GM19025 (cell line): ENCODE data around the gene RNASE4.

Experiments used
- ATAC-seq: cut with Tn5 transposase; IDR thresholded peaks from one replicate; pipeline ENCODE4 v1.9.1; 2021; ENCODE audit warnings: mild to moderate bottlenecking, low read depth, moderate library complexity; ENCODE audit not compliant: unreplicated experiment

The RNASE4 gene

DNA sequence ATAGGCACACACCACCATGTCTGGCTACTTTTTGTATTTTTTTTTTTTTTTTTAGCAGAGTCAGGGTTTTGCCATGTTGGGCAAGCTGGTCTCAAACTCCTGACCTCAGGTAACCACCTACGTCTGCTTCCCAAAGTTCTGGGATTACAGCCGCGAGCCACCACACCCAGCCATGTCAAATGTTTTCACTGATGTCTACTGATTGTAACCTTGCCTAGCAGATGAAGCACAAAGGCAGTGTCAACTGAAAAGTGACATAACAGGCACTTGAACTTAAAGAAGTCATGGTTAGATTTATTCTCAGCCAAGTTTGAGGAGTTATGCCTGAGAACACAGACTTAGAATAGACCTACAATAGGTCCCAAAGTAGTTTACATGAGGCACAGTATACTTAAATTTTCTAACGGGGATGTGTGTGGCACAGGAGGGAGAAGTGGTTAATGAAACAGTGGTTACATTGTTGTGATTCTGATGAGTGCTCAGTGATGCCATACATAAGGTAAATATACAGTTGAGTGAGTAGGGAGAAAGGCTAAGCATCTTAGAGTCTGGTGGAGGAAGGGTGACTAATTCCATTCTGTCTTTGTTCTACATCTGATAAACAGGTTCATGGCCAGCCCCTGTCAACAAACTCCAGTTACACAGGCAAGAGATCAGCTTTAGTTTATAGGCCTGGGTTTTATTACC, 12.6 kb upstream of the RNASE4 start:
- no peak for ATAC-seq

- ATAC-seq = peak; percentile 55
Observed at GRCh38 chr14:20675669-20676068, 8.7 kb upstream of the RNASE4 start.

GRCh38 chr14:20676072-20676471, 8.3 kb upstream of the RNASE4 start:
- no peak for ATAC-seq

GRCh38 chr14:20679907-20680306, 4.5 kb upstream of the RNASE4 start:
- no peak for ATAC-seq

DNA sequence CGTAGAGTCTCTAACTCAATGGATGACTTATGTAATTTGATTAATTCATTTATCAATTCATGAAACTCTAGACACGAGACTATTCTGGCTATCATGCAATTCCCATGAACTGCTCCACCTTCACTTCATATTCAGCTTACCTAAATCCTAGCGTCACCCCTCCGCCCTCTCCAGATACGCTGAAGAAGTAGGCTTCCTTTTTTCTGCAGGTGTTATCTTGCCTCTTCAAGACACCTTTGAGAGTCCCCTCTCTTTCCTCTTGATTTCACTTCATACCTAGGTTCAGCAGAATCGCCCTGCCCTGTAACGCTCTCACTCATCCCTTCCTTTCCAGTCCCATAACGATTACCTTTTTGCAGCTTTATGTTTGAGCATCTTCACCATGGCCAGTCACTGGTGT, 4.0 kb upstream of the RNASE4 start:
- ATAC-seq = no peak

DNA sequence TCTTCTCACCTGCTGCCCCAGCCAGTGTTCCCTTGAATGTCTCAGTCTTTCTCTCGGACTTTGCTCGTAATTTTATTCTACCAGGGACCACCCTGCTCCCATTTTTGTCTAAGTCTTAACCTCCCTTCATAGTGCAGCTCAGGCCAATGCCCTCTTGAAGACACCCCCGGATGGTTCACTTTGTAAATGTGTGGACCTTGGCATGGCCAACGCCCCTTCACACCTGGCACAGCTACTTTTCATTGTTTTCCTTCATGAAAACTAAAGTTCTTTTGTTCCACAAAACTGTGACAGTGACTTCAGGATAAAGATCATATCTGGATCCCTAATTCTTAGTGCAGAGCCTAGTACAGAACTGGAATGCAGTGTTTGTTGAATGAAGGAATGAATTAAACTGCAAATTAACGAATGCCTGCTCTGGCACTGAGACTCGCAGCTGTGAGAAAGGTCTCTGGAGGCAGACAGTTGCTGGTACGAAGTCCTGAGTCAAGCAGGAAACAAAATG, 3.5 kb upstream of the RNASE4 start:
- no peak for ATAC-seq

GRCh38 chr14:20681348-20682126, 2.8 kb upstream of the RNASE4 start:
- ATAC-seq = no peak

DNA sequence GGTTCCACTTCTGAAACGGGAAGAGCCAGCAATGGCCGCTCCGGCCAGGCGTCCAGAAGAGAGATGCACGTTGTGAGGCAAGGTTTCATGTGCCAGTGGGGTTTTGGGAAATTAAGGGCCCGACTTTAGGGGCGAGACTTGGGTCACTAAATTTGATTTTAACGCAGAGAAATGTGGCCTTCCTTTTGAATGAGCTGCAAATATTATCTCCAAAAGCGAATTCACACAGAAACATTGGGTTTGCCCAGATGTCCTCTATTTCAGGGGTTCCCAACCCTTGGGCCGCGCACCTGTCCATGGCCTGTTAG, 2.3 kb upstream of the RNASE4 start:
- ATAC-seq = no peak

GRCh38 chr14:20682435-20683124, 1.8 kb upstream of the RNASE4 start:
- ATAC-seq = peak; percentile 42

GRCh38 chr14:20683125-20683890, 1.1 kb upstream of the RNASE4 start:
- ATAC-seq = peak; percentile 19

DNA sequence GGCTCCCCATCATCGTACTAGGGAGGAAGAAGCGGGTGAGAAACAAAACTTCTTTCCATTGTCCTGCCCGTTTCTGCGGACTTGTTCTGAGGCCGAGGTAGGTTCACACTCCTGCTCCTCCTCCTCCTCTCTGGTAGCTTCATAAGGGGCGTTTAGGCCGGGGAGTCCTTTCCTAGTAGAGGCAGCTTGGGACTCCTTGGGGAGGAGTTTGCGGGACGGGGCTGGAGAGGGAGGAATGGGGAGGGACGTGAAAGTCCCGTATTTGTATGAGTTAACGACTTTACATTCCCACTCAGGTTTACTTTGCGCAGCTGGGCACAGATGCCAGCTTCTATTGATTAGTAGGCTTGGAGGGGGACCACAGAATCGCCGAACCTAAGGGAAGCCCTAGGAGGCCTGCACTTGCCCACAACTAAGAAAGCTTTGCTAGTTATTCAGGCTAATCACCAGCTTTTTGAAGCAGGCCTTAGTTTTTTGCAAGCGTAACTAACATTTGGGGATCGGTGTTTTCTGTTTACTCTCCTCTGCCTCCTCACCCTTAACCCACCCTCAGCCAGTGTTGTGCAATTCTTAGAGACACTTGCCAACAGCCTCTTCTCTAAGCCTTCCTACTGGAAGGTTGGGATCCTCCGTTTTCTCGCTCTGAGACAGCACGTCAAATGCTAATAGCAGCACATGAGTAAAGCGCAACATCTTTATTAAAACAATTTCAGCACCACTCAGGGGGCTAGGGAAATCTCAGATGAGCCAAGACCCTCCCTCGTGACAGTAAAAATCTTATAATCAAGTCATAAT, 499 bp downstream of the RNASE4 start:
- no peak for ATAC-seq

- no peak for ATAC-seq
Observed at GRCh38 chr14:20686386-20687143, 2.2 kb downstream of the RNASE4 start.

DNA sequence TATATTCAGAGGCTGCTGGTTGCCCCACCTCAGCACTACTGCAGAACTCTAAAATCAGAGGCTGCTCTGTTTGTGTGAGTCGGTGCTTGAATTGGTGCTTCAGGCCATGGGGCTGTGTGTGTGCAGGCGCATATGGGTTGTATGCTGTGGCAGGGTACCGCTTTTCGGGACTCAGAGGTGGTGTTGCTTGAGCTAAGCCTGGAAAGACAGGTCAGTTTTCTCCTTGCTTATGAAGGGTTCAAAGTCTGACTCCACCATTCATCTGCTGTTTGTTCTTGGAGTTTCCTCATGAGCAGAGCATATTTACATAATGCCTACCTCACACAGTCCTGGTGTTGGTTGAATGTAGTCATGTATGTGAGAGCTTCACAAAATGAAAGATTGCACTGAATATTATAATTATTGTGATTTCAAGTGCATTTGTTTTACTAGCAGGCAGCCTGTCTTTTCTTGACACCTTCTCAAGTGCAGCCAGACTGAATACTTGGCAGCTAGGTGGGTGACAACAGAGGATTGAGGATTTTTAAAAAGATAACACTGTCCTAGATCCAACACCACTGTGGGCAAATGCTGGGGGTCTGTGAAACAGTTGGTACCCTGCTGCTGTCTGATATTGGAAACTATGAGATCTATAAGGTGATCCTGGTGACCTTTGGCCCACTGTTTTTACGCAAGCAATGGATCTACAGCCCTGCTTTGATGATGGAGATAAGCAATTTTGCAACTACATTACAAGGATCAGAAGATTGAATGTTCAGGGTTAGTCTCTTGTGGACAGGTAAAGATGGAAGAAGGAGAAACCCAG, 3.2 kb downstream of the RNASE4 start:
- no peak for ATAC-seq

DNA sequence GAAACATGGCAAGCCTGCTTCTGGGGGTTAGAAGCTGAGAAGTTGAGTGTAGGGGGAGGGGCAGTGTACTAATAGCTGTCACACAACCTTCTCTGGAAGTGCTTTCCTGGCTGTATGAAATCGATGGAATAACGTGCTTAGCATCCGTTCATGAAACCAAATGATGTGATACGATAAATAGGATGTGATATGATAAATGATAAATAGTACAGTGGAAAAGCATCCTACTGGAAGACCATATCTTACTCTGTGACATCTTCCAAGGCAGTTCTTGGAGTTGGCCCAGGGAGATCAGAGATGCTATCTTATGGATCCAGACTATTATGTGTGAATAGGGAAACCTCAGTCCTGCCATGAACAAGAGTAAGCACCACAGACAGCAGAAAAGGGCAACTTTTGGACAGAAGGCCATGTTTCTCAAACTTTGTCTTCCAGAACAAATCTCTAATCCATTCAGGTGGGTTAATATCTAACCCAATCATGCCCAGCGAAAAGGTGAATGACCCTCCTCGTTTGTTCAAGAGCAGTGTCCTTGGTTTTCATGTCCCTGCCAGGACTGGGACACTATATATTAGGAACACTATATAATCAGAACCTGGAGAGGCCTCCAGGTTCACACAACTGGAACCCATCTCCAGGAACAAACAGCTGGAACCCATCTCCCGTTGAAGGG, 3.9 kb downstream of the RNASE4 start, which contains the start of gene ANG:
Gene ANG, plus strand, starts transcription at position 598 of the 673 bp plus-strand sequence. CDS start 4,801 bp downstream, outside the sequence.
- ATAC-seq = no peak

GRCh38 chr14:20690848-20691640, 6.7 kb downstream of the RNASE4 start:
- ATAC-seq = peak; percentile 58

- ATAC-seq = no peak
Observed at GRCh38 chr14:20692116-20692751, 7.9 kb downstream of the RNASE4 start.
